Measurements from ENCODE around the gene SYDE1.

The SYDE1 gene

GRCh38 chr19:15108845-15109767 is 1.9 kb downstream of the SYDE1 start:
- DNase-seq = no peak

DNA sequence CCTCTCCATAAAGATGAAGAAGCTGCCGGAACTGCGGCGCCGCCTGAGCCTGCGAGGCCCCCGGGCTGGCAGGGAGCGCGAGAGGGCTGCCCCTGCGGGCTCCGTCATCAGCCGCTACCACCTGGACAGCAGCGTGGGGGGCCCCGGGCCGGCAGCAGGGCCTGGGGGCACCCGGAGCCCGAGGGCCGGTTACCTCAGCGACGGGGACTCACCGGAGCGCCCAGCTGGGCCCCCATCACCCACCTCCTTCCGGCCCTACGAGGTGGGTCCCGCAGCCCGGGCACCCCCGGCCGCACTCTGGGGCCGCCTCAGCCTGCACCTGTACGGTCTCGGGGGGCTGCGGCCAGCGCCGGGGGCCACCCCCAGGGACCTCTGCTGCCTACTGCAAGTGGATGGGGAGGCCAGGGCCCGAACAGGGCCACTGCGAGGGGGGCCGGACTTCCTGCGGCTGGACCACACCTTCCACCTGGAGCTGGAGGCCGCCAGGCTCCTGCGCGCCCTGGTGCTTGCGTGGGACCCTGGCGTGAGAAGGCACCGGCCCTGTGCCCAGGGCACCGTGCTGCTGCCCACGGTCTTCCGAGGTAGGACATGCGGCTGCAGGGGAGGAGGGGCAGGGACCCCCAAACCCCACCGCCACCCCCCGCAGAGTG is 2.7 kb downstream of the SYDE1 start:
- DNase-seq = no peak

GRCh38 chr19:15110418-15110815 is 3.2 kb downstream of the SYDE1 start:
- no peak for DNase-seq

DNA sequence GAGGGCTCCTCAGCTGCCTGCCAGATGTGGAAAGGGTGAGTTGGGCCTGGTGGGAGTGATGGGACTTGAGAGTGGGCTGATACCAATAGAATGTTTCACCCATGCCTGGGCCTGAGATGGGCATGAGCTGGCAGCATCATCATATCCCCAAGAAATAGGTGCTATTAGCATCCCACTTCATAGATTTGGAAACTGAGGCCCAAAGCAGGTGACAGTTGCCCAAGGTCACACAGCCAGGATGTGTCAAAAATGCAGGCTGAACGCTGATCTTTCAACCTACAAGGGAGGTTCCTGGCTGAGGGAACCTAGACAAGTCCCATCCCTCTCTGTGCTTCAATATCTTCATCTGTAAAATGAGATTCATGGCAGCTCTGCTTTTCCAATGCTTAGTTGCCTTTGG is 4.6 kb downstream of the SYDE1 start:
- DNase-seq = no peak

GRCh38 chr19:15112385-15112784 is 5.2 kb downstream of the SYDE1 start:
- no peak for DNase-seq

- no peak for DNase-seq
Measured at GRCh38 chr19:15113245-15114152, 6.3 kb downstream of the SYDE1 start.

- DNase-seq = no peak
Measured at GRCh38 chr19:15114153-15114540, 6.9 kb downstream of the SYDE1 start.

DNA sequence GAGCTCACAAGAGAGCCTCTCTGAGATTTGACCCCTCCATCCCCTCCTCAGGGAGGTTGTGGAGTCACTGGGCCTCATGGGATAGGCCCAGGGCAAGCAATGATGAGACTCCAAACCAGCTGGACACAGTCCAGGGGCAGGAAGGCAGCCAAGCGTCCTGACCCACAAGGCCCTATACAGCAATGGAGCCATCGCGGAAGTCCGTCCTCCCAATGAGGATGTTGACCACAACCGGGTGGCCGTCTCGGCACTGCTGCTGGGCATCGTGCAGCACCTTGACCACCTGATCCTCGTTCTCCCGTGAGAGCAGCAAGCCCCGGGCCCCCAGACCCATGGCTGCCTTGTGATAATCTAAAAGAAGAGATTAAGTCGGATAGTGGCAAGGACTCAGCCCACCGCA is 7.9 kb downstream of the SYDE1 start:
- no peak for DNase-seq

DNA sequence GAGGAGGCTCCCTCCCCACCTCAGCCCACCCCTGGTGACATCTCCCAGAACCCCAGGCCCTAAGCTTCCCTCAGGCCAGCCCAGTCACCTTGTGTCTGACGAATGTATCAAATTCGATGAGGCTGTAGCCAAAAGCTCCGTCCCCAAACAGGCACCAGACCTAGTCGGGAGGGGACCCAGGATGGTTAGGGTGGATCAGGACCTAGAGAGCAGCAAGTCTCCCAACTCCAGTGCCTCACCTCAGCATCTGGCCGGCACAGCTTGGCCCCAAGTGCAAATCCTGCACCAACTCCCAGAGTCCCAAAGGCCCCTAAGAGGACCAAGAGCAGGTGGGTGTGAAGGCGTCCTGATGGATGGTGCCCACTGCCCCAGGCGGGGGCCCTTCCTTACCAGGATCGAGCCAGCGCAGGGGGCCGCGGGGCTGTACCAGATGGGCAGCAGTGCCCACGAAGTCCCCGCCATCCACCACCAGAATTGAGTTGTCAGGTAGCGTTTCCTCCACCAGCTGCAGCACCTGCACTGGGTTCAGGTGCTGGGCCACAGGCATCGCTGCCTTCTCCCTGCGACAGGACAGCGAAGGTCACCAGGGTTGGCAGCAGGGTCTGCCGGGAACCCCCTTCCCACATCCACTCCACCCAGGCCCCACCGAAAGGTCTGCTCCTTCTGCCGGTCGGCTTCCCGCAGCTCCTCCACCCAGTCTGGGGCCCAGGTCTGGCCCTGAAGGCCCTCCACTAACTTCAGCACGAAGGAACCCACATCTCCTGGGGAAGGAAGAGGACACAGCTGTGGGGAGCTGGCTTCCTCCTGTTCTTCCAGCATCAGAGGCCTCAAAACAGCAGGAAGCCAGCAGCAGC is 8.8 kb downstream of the SYDE1 start:
- no peak for DNase-seq

GRCh38 chr19:15116856-15117255 is 9.7 kb downstream of the SYDE1 start:
- DNase-seq = no peak

- DNase-seq = no peak
Measured at GRCh38 chr19:15118248-15118647, 11.0 kb downstream of the SYDE1 start.

- no peak for DNase-seq
Measured at GRCh38 chr19:15118789-15119494, 11.7 kb downstream of the SYDE1 start.

DNA sequence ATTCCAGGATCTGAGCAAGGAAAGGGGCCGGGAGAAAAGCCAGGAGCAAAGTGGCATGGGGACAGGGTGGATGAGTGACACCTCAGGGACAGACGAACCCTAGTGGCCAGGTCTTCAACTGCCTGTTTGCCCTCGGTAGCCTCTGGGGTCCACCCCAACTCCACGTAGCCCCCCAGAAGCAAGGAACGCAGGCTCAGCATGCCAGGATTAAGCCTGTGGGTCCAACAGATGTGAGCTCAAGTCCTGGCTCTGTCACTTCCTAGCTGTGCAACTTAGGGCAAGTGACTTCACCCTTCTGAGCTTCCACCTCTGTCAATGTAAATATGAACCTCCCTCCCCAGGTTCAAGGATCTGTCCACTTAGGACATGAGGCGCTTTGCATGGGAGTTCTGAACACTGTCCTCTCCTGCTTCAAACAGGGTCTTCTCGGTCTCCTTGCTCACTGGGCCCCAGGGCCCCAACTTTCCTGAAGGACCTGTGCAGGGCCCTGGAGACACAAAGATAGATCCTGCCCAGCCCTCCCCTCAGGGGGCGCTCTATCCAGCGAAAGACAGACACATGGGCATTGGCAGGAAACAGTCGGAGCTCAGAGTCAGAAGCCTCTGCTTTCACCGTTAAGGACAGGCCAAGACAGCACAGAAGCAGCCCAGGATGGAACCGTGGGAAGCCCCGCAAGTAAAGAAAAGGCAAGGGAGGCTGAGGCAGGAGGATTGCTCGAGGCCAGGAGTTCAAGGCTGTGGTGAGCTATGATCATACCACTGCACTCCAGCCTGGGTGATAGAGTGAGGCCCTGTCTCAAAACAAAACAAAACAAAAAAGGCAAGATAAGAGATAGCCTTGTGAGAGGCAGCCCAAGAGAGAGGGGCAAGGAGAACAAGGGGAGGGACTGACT is 13.2 kb downstream of the SYDE1 start:
- DNase-seq = no peak

GRCh38 chr19:15122331-15123030 is 15.3 kb downstream of the SYDE1 start:
- DNase-seq = no peak

- DNase-seq = no peak
Measured at GRCh38 chr19:15123031-15123890, 16.1 kb downstream of the SYDE1 start.

DNA sequence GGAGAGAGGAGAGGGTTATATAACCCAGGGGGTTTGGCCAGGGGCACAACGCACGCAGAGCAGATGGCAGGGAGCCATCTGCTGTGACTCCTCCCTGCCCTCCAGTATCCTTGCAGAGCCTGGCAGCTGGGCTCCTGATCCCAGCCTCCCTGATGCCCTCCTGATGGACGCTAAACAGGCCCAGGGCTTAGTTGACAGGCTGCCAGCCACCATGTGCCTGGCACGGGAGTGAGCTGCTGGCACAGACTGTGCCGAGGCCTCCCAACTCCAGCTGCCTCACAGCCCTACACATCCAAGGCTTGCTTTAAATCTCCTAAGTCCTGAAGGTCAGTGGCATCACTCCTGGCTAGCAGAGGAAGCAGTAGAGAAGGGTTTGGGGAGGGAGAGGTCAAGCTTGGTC is 16.7 kb downstream of the SYDE1 start:
- DNase-seq = no peak

DNA sequence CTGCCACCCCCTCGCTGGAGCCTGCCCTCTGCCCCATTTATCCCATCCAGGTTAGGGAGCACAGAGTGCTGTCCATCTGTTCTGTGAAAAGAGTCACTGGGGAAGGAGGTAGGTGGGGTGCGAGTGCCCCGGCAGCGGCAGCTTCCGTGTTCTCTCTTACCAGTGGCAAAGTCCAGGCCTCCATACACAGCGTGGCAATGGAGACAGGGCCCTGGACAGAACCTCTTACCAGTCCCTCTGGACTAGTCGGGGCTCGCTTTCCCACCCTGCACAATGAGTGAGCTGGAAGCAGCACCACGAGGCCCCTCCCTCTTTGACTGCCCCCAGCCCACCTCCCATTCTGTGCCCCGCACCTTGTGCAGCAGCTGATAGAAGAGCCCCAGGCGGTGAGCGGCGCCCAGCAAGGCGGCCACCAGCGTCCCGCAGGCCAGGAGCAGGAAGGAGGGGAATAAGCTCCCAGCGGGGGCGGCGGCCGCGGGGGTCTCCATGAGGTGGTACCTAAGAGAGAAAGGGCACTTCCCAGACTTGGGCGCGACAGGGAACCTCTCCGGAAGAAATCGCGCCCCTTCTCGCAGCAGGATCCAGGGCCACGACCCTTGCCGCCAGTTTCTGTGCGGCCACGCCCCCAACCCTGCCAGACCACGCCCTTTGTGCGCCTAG is 17.5 kb downstream of the SYDE1 start:
- DNase-seq = peak; percentile 11 to 16
